GM18498 (cell line): ENCODE data around the gene OR2A42.
"Not testable (repeated sequence)": the region's sequence is repeated elsewhere in the genome, so short reads cannot be mapped to it uniquely, and the experiment has no call there.

Experiments
- ATAC-seq: cut with Tn5 transposase; IDR thresholded peaks from one replicate; pipeline ENCODE4 v1.9.1; 2021; ENCODE audit warnings: mild to moderate bottlenecking, moderate library complexity; ENCODE audit not compliant: unreplicated experiment

The OR2A42 gene

DNA sequence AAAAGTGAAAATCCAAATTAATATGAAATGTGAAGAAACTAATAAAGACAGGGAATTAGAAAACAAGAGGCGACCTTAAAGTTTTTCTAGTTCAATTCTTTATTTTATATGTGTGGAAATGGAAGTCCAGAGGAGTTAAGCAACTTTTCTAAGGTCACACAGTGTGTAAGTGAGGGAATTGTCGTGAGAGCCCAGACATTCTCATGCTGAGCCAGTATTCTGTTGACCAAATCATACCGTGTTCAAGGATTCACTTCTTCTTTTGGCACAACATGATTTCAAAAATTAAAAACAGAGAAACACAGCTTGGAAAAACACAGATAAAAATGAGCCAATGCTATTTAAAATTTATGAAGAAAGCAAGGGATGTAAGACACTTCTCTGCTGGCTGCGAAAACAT is 12.5 kb downstream of the OR2A42 start:
- ATAC-seq: not testable (repeated sequence)

DNA sequence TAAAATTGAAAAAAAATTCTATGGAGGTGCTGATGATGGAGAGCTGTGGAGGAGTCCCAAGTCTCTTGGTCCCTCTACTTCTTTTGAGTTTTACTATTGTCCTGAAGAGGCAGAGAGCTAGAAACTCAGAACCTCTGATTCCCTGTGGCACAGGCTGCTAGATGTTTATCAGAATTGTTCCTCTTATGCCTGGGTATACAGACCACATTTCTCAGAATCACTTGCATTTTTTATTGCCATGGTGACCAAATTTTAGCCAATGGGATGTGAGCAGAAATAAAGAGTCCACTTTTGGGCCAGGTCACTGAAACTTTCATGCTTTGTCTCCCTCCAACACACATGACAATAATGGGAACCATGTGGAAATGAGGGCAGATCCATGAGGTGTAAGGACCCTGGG is 15.7 kb downstream of the OR2A42 start:
- ATAC-seq: not testable (repeated sequence)

DNA sequence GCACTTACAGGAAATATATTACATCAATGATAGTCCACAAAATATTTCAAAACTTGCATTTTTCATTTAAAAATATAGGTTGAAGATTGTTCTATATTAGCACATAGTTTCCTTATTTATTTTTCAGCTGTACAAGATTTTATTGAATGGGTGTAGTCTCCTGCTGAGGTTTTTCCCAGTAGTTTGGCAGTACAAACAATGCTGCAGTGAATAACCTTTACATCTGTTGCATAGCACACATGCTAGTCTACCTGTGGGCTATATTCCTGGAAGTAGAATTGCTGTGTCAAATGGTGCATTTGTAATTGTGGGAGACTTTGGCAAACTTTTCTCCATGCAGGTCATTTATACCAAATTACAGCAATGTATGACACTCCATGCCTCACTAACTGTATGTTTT is 18.9 kb downstream of the OR2A42 start:
- not testable (repeated sequence) for ATAC-seq

DNA sequence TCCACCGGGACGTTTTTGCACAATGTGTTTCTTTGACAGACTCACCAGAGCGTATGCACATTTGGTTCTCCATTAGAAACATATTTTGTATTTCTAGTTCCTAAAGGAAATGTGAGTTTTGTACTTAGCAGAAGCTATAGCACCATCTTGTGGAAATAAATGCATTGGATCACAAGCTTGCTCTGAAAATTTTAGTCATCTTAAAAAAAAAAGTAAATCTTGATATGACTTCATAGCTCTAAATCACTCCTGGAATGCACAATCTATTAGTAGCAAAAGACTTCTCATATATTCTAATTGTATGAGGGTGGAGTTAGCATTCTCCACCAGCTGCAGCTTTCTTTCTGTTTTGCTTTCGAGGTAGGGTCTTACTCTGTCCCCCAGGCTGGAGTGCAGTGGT is 20.3 kb downstream of the OR2A42 start:
- ATAC-seq: not testable (repeated sequence)

DNA sequence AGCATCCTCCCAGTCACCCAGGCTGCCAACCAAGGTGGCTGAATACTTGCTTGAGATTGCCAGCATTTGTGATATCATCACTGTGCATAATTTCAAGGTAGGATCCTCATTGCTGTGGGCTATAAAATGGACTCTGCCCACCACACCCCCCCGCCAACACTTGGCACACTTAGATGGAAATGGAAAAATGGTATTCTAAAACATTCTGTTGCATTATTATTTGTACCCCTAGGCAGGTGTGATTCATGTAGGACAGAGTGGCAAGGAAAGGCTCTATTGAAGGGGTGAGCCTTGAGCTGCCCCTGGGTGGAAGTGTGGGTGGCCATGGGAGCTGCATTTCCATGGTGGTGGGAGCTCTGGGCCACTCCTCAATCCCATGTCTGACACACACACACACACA is 20.8 kb downstream of the OR2A42 start:
- ATAC-seq: not testable (repeated sequence)

DNA sequence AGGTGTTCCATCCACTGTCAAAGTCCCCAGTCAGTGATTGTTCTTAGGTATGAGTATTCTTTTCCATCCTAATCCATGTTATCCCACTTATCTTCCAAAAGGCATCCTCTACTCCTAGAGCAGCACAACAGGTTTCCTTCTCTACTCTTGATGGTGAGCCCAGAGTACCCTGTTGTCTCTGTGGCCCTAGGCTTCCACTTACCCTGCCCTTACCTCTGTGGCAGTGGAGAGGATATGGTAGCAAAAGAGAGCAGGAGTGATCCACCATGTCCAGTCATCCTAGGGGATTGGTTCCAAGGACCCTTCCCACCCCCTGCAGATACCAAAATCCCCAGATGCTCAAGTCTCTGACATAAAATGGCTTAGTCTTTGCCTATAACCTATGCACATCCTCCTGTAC is 22.2 kb downstream of the OR2A42 start:
- not testable (repeated sequence) for ATAC-seq

DNA sequence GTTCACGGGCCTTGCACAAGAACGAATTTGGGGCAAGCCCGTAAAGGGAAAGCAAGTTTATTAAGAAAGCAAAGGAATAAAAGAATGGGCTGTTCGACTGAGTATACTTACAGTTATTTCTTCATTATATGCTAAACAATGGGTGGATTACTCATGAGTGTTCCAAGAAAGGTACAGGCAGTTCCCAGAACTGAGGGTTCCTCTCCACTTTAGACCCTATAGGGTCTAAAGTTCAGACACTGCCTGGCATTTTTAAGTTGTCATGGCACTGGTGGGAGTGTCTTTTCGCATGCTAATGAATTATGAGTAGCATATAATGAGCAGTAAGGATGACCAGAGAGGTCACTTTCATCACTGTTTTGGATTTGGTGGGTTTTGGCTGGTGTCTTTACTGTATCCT is 34.1 kb downstream of the OR2A42 start:
- ATAC-seq: not testable (repeated sequence)

DNA sequence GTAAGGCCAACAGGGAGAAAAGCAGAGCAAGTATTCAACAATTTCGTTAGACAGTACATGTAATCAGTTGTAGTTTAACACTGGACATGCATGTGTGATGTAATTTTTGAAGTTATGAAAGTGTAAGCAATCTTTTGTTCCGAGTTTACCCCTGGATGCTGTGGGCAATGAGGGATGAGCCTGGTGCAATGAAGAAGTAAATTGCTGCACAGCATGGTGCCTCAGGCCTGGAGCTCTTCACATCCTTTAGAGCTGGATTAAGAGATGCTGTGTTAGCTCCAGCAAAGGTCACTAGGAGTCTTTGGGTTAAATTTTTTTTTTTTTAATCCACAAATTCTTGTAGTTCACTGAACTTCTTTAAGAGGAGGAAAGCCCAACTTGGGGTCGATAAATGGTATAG is 36.3 kb downstream of the OR2A42 start:
- not testable (repeated sequence) for ATAC-seq

DNA sequence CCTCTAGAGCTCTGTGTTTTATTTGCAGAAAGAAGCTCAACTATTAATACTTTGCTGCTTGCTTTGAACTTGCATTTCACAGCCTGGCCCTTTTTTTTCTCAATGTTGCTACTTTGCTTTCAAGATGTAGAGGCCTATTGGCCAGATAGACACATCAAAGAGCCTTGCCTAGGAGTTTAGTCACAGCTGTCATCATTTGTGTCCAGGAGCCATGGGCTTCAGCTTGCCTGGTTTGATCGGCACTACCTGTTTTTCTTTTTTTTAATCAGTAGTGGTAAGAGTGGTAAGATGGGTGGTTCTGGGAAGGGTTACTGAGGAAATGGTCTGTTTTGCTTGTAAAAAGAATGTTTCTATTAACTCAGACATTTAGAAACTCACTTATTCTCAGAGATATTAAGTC is 37.4 kb downstream of the OR2A42 start:
- ATAC-seq: peak; percentile 21

DNA sequence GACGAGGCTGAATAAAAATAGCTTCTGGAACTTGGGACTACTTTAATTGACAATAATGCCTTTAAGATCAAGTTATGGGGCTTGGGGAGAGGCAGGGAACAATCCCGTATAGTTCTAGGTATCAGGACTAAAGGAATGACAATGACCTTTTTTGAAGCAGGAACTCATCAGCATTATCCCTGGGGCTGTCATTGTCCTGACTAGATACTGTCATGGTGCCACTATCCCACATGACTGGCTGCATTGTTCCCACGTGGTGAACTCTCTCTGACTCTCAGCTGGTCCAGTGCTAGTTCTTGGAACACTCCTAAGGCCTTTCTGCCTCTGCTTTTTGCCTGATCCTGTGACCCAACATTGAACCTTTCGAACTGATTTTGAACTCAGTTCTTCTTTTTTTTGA is 40.5 kb downstream of the OR2A42 start:
- not testable (repeated sequence) for ATAC-seq

DNA sequence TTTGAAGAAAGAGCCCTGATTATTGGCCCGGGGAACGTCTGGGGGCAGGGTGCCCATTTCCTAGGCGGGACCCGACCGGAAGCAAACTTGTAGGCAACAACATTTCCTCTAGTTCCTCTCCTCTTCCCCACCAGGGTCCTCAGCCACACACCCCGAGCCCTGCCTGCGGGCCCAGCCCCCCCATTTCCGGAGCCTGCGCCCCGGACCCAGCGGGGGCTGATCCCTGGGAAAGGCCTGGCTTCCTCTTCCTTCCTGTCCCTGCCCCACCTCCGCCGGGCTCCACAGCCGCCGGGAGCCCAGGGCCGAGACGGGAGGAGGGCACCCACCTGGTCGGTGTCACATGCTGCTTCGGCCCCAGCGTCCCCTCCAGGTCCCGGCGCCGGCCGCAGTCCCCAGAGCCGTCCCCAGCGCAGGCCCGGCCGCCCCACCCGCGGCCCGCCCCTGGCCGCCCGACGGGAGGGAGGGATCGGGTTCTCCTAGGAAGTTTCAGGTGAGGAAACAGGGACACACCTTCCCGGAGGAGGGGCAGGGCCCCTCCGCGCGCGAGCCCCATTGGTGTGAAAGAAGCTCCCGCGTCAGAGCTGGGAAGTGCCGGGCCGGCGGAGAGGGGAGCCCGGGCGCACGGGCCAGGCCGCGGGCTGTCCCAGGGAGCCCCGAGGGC is 44.1 kb downstream of the OR2A42 start, which contains the start of gene ARHGEF35:
ARHGEF35 (minus strand) TSS at position 622 of the 661 bp plus-strand sequence. CDS start 7,450 bp downstream, outside the sequence.
- peak; percentile 70 for ATAC-seq

DNA sequence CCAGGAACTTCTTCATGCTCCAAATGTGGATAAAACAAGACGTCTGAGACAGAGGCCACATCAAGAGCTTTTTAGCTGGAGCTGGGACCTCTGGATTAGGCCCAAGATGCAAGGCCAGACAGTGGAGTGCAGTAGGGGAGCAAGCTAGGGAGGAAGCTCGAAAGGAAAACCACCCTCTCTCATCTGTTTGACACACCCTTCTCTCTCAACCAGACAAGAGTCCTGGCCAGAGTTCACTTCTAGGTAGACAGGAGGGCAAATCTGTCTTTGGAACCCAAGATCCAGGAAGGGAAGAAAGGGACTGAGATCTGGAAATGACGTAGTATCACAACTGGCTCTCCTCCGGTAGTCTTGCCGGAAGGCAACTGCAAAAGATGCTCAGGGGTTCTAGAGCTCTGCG is 45.0 kb downstream of the OR2A42 start:
- ATAC-seq: not testable (repeated sequence)

DNA sequence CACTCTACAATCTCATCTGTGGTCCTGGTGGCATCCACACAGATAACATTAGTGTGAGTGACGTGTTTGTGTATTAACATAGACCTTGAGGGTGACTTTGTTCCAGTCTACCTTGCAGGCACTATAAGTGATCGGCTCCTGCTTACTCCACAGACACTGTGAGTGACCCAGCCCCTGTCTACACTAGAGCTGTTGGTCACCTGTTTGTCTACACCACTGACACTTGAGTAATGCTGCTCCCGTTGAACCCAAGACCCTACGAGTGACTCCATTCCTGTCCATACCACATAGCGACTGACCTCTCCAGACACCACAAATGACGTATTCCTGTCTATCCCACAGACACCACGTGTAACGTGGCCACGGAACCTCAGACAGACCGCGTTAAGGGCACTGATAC is 45.6 kb downstream of the OR2A42 start:
- ATAC-seq: not testable (repeated sequence)

DNA sequence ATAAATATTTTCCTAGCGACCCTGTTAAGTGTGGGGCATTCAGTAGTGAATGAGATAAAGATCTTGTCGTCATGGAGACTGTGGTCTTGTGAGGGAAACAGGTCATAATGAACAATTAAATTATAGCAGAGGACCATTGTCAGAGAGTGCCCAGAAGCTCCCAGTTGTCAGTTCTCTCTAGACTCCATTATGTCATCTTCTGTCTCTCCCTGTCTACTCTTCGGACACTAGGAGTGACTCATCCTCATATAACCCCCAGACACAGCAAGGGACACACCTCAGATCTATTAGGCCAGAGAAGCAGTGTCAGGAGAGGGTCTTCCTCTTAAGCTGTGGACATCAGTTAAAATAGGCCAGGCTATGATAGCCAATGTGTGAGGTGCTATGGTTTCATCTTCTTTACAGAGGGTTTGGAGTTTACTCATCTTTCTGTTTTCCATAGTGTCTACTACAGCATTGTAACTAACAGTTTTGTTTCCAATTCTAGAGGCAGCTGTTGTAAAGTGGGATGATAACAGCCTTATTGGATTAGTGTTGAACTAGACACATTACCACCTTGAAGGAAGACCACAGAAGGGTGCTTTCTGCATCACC is 50.7 kb downstream of the OR2A42 start:
- ATAC-seq: not testable (repeated sequence)

DNA sequence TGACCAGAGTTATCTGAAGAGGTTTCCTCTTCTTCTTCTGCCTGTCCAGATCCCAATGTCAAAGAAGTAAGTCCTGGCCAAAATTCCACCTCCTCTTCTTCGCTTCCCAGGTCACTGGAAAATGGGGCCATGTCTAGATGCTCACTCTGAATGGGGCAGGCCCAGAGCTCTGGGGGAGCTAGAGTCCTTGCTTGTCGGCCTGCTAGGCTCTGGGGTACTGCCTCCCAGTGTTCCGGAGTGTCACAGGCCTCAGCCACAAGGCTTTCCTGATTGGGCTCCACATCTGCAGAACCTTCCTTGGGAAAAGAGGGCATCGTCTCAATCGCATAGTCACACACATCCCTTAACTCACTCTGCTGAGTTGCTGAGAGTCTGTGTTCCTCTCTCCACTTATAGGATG is 51.6 kb downstream of the OR2A42 start:
- ATAC-seq: not testable (repeated sequence)

DNA sequence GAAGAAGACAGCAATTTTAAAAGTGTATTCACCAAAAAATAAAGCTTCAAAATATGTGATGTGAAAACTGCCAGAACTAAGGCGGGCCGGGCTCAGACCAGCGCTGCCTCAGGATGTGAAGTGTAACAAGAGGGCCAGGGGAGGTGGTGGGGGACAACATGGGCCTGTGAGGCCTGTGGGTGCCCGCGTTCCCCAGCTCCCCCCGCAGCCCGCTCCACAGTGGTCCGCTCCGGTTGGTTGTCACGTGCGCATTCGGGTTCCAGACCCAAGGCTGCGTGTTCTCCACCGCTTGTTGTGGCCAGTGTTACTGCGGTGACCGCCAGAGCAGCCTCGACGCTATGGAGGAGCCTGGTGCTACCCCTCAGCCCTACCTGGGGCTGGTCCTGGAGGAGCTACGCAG is 56.2 kb downstream of the OR2A42 start, which contains the start of gene CTAGE4:
CTAGE4 (plus strand) TSS at position 301 of the 400 bp plus-strand sequence; CDS start at position 339, 38 bp downstream.
- ATAC-seq: not testable (repeated sequence)

DNA sequence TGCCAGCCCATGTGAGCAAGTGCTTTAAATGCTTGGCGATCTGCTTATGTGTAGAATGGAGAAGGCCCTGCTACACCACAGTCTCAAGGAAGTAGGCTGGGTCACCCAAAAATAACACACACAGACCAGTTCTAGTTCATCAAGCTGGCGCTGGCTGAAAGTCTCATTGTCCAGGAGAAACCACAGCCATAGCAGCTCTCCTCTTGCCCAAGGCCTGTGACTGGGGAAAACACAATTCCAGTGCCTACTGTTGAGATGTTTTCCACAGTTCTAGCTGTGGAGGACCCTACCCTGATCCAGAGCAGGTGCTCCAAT is 60.3 kb downstream of the OR2A42 start:
- peak; percentile 46 for ATAC-seq

DNA sequence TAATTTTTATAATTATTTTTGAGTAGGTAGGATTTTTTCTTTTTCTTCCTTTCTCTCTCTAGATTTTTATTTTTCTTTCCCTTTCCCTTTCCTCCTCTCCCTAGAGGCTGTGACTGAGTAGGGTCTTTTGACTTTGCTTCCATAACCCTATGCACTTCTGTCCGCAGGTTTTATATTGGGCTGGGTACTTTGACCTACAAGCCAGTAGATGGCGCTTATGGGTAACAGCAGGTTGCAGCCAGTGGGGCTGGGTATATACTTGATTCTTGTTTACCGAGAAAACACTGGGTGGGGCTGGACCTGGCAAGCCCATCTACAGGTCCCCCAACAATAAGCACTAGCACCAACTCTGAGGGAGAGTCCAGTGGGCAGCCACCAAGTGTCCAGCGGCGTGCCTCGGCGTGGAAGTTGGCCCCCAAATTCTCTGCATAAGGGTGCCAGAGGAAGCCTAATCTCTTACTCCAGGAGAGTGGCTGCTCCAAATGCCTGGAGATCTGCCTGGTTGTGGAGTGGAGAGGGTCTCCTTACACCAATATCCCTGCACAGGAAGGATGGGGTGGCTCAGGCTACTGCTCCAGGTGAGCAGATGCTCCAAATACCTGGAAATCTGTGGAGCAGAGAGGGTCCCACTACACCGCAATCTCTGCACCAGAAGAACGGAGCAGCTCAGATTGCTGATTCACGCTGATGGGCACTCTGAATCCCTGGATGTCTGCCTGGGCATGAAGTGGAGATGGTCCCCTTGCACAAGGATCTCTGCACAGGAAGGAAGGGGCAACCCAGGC is 60.8 kb downstream of the OR2A42 start:
- peak; percentile 98 for ATAC-seq
